ENCODE results near the gene SH3BGRL. TPM values are rescaled to one million over a fixed set of nuclear protein-coding genes. Genes with fewer than 3 reads are reported as not detected.
"Not testable (repeated sequence)": the region's sequence is repeated elsewhere in the genome, so short reads cannot be mapped to it uniquely, and the experiment has no call there.

The SH3BGRL gene
- total and polyA plus RNA-seq, 2 donors (not counting 1 experiment from before 2014, with no cell fraction given), result 65.6 to 105 TPM

DNA sequence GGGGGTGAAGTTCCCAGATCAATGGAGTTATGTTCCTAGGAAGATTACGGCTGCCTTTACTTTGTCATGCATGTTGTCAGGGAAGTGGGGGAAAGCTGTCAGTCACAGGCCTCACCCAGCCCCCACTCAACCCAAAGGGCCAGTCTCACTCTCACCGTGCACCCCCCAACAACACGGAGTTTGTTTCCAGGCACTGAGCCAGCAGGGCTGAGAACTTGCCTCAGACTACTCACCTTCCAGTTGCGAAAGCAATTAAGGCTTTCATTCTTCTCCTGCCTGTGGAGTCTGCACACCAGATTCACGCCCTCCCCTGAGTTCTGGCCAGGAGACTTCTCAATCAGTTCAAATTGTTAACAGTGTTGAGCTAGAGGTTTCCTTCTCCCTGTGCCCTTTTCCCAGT is 114.3 kb downstream of the SH3BGRL start:
- no peak overlapping the region for H3K4me3 ChIP-seq (ENCODE audit: control extremely low read depth in 1 of 5, extremely low read depth in 1 of 5, insufficient read depth in 1 of 5, low read depth in 2 of 5, low read length in 4 of 5)
- peaks cover 0 to 4% of the 10 kb centered on the region in 2 experiments for H3K36me3 ChIP-seq (replicated peaks in 1 of 2; ENCODE audit: control extremely low read depth in 1 of 2, control insufficient read depth in 1 of 2, extremely low read depth in 1 of 2, insufficient read depth in 2 of 2, low read length in 1 of 2)
- no peaks in the 10 kb centered on the region for H3K79me2 ChIP-seq (ENCODE audit: control insufficient read depth, insufficient read depth, low read length)
- ATAC-seq (ENCODE audit: low read depth), result no peak
- H3K9ac ChIP-seq (ENCODE audit: low read length), result no peak overlapping the region
- intact Hi-C loops (cut with micrococcal nuclease), result no loop called here
- no CpG with 5 or more reads among the region's 5 CpGs for WGBS (ENCODE audit: insufficient coverage)
- H4K20me1 ChIP-seq (ENCODE audit: control insufficient read depth, insufficient read depth, low read length, poor library complexity, severe bottlenecking), result no peaks in the 10 kb centered on the region
- no peaks in the 10 kb centered on the region for H3K4me1 ChIP-seq (ENCODE audit: control insufficient read depth in 2 of 2, insufficient read depth in 2 of 2, low read length in 2 of 2)
- peaks cover 2% of the 10 kb centered on the region for H3K9me3 Mint-ChIP-seq (ENCODE audit: insufficient read depth)
- DNase-seq, result no peak
- peaks cover 15% of the 10 kb centered on the region for H3K4me1 Mint-ChIP-seq
- no peak overlapping the region for H2AFZ ChIP-seq (ENCODE audit: insufficient read depth, low read depth, low read length, poor library complexity, severe bottlenecking)
- no peaks in the 10 kb centered on the region for H3K27me3 ChIP-seq (replicated peaks in 1 of 4; ENCODE audit: control extremely low read depth in 1 of 4, control insufficient read depth in 3 of 4, insufficient read depth in 4 of 4, low read length in 3 of 4)
- TF ChIP-seq EZH2 (IDR thresholded peaks at IDR 0.05; ENCODE audit: borderline replicate concordance, insufficient read depth, low read depth, low read length, poor library complexity, severe bottlenecking), result no peak
- TF ChIP-seq, protein P1, sequence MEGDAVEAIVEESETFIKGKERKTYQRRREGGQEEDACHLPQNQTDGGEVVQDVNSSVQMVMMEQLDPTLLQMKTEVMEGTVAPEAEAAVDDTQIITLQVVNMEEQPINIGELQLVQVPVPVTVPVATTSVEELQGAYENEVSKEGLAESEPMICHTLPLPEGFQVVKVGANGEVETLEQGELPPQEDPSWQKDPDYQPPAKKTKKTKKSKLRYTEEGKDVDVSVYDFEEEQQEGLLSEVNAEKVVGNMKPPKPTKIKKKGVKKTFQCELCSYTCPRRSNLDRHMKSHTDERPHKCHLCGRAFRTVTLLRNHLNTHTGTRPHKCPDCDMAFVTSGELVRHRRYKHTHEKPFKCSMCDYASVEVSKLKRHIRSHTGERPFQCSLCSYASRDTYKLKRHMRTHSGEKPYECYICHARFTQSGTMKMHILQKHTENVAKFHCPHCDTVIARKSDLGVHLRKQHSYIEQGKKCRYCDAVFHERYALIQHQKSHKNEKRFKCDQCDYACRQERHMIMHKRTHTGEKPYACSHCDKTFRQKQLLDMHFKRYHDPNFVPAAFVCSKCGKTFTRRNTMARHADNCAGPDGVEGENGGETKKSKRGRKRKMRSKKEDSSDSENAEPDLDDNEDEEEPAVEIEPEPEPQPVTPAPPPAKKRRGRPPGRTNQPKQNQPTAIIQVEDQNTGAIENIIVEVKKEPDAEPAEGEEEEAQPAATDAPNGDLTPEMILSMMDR (IDR thresholded peaks at IDR 0.05), result no peak
- no peaks in the 10 kb centered on the region for H3K9me3 ChIP-seq (ENCODE audit: control extremely low read depth in 1 of 3, control insufficient read depth in 2 of 3, insufficient read depth in 1 of 3, low read length in 2 of 3)
- ChIA-PET POLR2A (no interaction called here), CTCF (no interaction called here)
- H3K4me2 ChIP-seq (replicated peaks; ENCODE audit: low read depth, low read length, poor library complexity, severe bottlenecking), result no peak overlapping the region
- H3K4me3 Mint-ChIP-seq, result no peak overlapping the region
- no peaks in the 10 kb centered on the region for H3K27me3 Mint-ChIP-seq
- no peak overlapping the region for H3K27ac Mint-ChIP-seq
- H3K27ac ChIP-seq (ENCODE audit: low read length in 2 of 2), result no peak overlapping the region

DNA sequence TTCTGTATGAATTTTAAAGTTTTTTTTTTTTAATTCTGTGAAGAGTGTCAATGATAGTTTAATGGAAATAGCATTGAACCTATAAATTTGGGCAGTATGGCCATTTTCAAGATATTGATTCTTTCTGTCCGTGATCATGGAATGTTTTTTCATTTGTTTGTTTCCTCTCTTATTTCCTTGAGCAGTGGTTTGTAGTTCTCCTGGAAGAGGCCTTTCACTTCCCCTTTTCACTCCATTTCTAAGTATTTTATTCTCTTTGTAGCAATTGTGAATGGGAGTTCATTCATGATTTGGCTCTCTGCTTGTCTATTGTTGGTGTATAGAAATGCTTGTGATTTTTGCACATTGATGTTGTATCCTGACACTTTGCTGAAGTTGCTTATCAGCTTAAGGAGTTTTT is 129.8 kb downstream of the SH3BGRL start:
- H3K9me3 Mint-ChIP-seq (ENCODE audit: insufficient read depth); H3K4me1 ChIP-seq (ENCODE audit: control insufficient read depth in 2 of 2, insufficient read depth in 2 of 2, low read length in 2 of 2); H3K79me2 ChIP-seq (ENCODE audit: control insufficient read depth, insufficient read depth, low read length); H2AFZ ChIP-seq (ENCODE audit: insufficient read depth, low read depth, low read length, poor library complexity, severe bottlenecking); intact Hi-C loops (cut with micrococcal nuclease); DNase-seq; POLR2A ChIA-PET; H3K27ac ChIP-seq (ENCODE audit: low read length in 2 of 2); H3K4me3 Mint-ChIP-seq; ATAC-seq (ENCODE audit: low read depth); H3K4me2 ChIP-seq (replicated peaks; ENCODE audit: low read depth, low read length, poor library complexity, severe bottlenecking); H4K20me1 ChIP-seq (ENCODE audit: control insufficient read depth, insufficient read depth, low read length, poor library complexity, severe bottlenecking); H3K36me3 ChIP-seq (replicated peaks in 1 of 2; ENCODE audit: control extremely low read depth in 1 of 2, control insufficient read depth in 1 of 2, extremely low read depth in 1 of 2, insufficient read depth in 2 of 2, low read length in 1 of 2); H3K4me3 ChIP-seq (ENCODE audit: control extremely low read depth in 1 of 5, extremely low read depth in 1 of 5, insufficient read depth in 1 of 5, low read depth in 2 of 5, low read length in 4 of 5); H3K9me3 ChIP-seq (ENCODE audit: control extremely low read depth in 1 of 3, control insufficient read depth in 2 of 3, insufficient read depth in 1 of 3, low read length in 2 of 3); H3K27ac Mint-ChIP-seq; CTCF ChIA-PET; H3K27me3 ChIP-seq (replicated peaks in 1 of 4; ENCODE audit: control extremely low read depth in 1 of 4, control insufficient read depth in 3 of 4, insufficient read depth in 4 of 4, low read length in 3 of 4); H3K27me3 Mint-ChIP-seq; H3K9ac ChIP-seq (ENCODE audit: low read length): not testable (repeated sequence)
- H3K4me1 Mint-ChIP-seq, result peaks cover 11% of the 10 kb centered on the region
- no CpG with 5 or more reads among the region's 1 CpG for WGBS (ENCODE audit: insufficient coverage)

All from B cell (primary cell).